GM19025 (cell line): ENCODE data around the gene C7orf57.
"Not testable (repeated sequence)": the region's sequence is repeated elsewhere in the genome, so short reads cannot be mapped to it uniquely, and the experiment has no call there.

ENCODE experiments used
- ATAC-seq: cut with Tn5 transposase; IDR thresholded peaks from one replicate; pipeline ENCODE4 v1.9.1; 2021; ENCODE audit warnings: mild to moderate bottlenecking, low read depth, moderate library complexity; ENCODE audit not compliant: unreplicated experiment

Gene C7orf57

DNA sequence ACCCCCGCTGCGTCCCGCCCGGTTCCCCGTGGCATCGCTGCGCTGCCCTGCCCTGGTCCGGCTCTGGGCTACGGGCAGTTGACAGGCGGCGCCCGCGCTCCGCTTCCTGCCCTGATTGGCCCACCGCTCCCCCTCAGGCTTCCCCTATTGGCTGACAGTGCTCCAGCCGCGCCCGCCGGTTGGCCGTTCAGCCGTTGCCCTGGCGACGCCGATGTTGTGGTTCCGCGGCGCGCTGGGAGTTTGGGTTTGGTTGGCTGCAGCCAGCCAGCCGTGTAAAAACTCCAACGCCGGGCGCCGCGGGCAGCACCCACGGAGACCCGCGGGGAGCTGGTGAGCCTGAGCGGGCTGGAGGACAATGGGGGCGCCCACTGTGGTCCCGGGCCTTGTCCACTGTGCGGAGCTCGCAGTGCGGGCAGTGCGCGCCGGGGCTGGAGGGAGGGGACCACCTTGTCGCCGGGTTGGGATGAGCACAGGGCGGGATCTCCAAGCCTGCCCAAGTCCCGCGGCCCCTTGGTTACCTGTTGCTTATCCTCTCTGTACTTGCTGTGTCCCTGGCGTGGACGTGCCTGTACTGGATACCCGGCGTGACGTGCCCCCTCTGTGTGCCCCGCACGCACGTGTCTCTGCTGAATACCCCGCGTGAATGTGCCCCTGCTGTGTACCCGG is at the start of gene C7orf57:
TSS of gene C7orf57 (plus strand) at position 243 of the 666 bp plus-strand sequence. CDS start 766 bp downstream, outside the sequence.
- peak; percentile 100 for ATAC-seq

DNA sequence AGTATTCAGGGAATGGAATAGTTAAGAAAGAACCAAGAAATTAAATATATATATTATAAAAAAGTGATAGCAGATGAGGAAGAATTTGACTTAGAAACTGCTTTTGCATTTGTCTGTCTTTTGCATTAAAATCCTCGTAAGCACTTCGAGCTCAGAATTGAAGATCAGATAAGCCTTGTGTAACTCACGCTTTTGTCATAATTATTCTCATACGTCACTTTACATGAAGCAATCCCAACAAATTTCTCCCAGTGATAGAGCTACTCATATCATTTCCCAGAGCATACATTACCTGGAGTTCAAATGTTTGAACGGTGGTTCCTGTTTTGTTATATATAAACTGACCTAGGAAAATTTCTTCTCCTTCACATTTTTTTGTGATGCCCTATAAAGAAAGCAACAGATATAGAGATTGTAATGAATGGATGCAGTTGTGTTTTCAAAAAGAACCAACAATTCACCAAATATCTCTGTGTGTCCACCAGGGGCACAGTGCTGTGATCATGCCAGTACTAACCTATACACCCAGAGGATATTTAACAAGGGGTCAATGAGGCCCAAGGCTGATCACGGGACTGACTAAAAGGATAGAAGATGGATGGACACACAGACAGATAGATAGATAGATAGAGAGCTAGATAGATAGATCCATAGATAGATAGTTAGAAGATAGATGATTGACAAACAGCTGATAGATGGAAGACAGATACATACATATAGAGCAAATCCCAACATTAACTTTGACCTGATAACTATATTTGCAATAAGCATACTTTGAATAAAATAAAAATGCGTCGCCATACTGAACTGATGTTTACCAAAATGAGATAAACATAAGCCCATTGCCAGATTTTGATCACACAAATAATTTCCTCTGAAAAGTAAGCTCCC is 46.6 kb upstream of the C7orf57 start:
- ATAC-seq, result no peak

DNA sequence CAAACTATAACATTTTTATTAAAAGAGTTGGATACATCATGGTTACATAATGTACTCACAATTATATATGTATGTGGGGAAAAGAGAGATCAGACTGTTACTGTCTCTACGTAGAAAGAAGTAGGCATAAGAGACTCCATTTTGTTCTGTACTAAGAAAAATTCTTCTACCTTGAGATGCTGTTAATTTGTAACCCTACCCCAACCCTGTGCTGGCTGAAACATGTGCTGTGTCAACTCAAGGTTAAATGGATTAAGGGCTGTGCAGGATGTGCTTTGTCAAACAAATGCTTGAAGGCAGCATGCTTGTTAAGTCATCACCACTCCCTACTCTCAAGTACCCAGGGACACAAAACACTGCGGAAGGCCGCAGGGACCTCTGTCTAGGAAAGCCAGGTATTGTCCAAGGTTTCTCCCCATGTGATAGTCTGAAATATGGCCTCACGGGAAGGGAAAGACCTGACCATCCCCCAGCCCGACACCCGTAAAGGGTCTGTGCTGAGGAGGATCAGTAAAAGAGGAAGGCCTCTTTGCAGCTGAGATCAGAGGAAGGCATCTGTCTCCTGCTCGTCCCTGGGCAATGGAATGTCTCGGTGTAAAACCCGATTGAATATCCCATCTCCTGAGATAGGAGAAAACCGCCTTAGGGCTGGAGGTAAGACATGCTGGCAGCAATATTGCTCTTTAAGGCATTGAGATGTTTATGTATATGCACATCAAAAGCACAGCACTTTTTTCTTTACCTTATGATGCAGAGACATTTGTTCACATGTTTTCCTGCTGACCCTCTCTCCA is 45.5 kb upstream of the C7orf57 start:
- ATAC-seq, result not testable (repeated sequence)

DNA sequence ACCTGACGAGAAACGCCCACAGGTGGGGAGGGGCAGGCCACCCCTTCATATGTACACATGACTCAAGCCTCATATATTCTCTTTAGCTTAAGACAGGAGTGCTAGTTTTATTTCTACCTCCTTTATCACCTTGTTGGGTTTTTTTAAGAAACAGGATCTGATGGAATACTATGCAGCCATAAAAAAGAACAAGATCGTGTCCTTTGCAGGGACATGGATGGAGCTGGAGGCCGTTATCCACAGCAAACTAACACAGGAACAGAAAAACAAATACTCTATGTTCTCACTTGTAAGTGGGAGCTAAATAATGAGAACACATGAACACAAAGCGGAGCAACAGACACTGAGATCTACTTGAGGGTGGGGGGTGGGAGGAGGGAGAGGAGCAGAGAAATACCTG is 44.8 kb upstream of the C7orf57 start:
- no peak for ATAC-seq

DNA sequence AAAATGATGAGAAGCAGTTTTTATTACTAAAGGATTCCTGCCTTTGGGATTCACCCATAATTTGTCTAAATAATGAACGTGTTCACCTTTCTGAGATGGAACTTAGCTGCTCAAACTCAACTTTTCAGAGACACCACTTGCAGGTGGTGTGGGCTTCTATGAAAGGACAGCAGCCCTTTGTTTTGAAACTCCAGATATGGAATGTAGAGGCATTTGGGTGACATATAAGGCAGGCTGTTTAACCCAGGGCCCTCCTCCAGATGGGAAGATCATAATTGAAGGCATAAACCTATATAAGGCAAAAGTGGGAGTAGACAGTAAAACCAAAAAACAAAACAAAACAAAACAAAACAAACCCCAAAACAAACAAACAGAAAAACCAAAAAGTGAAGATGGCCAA is 44.1 kb upstream of the C7orf57 start:
- no peak for ATAC-seq

DNA sequence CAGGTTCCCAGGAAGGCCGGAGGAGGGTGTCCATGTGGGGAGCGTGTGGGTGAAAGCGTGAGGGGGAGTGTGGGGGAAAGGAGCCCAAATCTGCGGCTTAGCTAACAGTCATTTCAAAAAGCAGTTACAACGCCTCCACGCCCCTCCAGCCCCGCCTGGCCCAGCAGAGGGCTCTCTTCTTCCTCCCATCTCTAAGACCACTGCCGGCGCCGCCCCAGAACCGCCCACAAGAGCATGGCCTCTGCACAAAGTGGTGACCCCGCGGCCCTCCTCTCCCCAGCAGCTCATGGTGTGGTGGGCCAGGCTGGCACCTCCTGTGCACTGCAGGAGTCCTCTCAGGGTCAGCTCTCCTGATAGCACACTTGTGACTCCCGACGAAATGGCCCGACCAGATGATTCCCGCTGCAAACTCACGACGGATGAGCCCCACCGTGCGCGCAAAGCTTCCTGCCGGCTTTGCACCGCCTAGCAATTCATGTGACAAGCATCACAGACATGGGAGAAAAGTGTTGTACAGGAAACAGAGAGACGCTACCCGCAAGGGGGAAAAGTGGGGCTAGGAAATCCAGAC is 43.5 kb upstream of the C7orf57 start:
- ATAC-seq, result peak; percentile 99

DNA sequence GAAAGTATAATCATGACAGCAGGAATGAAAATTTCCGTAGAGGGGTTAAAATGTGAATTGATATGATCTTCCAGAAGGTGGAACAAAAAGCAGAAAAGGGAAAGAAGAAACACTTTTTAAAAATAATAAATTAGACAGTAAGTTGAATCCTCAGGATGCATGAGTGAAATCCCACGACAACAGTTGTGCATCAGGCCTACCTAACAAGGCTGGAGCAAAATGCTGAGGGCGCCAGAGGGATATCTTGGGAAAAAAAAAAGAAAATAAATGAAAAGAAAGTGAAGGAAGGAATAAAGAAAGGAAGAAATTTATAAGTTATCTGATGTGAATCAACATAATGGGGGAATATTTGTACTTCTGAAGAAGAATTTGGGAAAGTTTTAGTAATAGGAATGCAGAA is 42.9 kb upstream of the C7orf57 start:
- ATAC-seq, result no peak

DNA sequence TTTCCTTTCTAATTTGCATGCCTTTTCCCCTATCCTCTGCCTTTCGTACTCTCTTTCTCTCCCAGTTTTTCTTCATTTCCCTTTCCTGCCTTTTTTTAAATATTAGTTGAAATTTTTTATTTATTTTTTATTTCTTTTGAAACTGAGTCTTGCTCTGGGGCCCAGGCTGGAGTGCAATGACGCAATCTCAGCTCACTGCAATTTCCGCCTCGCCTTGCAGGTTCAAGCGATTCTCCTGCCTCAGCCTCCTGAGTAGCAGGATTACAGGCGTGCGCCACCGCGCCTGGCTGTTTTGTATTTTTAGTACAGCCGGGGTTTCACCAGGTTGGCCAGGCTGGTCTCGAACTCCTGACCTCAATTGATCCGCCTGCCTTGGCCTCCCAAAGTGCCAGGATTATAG is 35.9 kb upstream of the C7orf57 start:
- no peak for ATAC-seq

DNA sequence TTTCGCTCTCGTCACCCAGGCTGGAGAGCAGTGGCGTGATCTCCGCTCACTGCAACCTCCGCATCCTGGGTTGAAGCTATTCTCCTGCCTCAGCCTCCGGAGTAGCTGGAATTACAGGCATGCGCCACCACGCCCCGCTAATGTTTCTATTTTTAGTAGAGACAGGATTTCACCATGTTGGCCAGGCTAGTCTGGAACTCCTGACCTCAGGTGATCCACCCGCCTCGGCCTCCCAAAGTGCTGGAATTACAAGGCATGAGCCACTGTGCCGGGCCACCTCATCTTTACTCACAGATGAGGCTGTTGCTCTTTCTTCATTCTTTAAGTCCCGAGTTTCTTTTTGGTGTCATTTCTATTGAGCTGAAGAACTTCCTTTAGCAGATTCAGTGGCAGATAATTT is 35.2 kb upstream of the C7orf57 start:
- ATAC-seq, result not testable (repeated sequence)

DNA sequence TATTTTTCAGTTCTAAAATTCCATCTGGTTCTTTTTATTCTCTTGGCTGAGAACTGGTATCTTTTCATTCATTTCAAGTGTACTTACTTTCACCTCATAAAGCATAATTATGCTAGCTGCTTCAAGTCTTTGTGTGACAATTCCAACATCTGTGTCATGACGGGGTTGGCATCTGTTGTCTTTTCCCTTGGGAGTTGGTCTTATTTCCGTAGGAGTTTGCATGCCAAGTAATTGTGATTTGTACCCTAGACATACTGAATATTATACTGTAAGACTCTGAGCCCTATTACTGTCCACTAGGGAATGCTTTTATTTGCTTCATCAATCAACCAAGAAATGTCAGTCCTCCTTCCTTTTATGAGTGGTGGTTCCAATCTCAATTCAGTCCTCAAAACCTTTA is 31.3 kb upstream of the C7orf57 start:
- ATAC-seq, result no peak

DNA sequence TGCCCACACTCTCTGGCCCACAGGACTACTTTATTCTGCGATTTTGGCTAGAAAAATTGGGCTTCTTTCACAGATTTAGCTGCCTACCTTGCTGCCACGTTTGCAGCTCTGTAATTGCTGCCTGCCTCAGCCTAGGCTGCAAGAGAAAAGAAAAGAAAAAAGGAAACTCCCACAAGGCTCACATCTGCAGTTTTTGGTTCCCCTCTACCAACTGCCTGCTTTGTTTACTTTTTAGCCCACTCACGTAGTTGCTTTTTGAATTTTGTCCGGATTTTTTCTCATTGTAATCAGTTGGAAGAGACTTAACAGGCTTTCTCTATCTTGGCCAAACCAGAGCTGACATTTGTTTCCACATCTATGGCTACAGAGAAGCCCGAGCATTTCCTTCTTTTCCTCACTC is 30.7 kb upstream of the C7orf57 start:
- ATAC-seq, result peak; percentile 63

DNA sequence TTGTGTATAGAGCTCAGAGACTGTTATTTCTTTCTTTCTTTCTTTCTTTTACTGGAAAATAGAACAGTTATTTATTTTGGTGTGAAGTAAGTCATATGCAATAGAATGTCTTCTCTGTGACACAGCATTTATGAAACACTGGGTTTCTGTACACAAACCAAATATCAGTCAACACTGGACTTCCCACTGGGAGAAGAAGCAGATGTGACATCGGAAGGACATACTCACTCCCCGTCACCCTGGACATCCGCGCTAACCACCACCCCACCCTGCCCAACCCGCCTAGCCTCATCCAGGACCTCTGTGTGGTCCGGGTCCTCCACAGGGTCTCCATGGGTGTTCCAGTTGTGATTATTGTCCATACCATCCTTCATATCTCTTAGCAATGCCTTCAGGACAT is 28.5 kb upstream of the C7orf57 start:
- ATAC-seq, result no peak

DNA sequence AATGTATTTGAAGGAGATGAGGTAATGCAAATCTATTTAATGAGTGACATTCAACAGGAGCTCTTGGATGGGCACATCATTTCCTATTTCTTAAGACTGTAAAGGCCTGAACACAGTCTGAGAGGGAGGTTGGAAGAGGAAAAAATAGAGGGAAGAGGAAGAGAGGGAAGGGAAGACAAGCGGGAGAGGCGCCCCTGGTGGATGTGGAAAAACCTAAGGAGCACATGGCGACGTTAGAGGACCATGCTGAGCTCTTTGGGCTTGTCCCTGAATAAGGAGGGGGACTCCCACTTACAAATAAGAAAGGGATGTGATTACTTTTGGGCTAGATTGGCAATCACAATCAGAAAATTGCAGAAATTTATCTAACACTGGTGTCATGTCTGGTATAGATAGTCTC is 26.1 kb upstream of the C7orf57 start:
- no peak for ATAC-seq

DNA sequence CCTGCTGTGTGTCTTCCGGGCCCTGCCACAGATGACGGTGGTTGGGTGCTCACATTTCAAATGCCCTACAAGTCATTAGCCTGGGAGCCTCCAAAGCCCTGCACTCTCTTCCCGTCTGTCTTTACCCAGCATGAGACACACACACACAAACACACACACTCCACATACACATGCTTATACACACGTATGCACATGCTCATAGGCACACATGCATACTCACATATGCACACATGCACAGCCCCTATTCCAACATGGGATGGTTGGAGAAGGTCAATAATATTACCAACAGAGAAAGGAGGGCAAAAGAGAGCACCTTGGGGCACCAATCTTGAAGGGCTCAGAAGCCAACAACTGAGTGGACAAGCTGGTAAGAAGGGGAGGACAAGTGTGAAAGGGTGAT is 25.4 kb upstream of the C7orf57 start:
- no peak for ATAC-seq

DNA sequence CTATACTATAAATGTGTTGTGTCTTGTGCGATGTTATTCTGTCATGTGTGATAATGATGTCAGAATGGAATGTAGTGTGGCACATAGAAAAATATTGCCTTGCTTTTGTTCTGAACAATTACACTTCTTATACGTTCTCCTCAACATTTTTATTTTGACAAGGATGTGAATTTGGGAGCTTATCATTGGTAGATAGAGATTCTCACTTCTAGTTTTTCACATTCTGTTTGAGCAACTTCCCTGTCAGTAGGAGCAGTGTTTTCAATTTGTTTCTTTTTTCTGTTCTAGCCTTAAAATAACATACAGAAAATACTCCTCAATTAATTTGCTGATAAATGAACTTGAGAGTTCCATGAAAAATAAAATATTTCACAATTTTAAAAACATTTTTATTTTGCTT is 24.0 kb upstream of the C7orf57 start:
- no peak for ATAC-seq

DNA sequence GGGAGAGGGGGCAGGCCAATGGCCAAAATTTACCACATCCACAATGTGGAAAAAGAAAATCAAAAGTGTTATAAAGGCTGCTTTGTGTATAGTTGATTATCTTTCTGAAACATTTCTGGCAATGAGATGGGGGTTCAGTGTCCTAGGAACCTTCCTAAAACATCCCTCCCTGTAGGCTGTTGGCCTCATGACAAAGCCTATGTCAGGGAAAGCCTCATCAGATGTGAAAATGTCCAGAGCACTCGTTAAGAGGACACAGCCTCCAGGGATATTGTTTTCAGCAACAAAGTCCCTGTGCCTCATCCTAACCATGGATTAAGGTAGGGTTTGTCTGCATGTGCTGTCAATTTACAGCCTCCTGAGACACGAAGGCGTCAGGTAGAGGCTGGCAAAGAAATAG is 23.4 kb upstream of the C7orf57 start:
- no peak for ATAC-seq

DNA sequence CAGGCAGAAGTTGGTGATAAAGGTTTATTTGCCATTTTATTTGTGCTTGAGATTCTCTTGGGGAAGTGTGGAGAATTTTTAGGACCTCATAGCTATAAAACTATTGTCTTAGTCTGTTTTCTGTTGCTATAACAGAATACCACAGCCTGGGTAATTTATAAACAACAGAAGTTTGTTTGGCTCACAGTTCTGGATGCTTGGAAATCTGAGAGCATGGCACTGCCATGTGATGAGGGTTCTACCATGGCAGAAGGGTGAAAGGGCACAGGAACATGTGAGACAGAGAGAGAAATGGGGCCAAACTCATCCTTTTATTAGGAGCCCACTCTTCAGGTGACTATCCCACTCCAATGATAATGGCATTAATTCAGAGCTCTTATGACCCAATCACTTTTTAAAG is 18.7 kb upstream of the C7orf57 start:
- no peak for ATAC-seq

DNA sequence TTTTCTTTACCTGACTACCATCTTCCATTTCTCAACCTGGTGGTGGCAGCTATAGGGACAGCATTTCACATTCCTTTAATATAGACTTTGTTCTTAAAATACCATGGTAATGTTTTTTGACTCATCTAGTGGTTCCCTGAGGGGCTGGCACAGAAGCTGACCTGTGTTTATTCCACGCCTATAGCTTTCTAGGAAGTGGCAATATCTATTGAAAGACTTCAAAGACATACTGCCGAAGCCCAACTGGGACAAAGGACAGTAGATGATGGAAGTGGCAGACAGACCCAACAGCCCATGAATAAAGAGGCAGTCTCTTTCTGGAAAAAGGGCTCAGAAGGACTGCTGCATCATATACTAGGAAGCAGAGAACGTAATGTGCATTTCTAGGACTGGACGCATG is 17.7 kb upstream of the C7orf57 start:
- ATAC-seq, result no peak

DNA sequence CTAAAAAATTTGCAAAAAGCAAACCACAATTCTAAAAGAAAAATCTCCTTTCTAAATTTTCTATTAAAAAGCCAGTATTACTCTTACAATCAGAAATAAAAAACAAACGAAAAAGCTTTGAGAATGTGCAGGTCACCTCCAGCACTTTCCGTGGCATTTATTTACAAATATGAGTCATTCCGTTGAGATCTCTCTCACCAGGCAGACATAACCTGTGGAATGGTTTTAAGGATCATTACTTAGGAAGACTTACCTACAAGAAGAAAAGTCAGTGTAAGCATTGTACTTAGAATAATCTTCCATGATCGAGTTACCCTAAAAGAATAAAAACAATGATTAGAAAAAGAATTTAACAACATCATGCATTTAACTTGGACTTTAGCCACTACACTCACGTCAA is 9.7 kb upstream of the C7orf57 start:
- no peak for ATAC-seq

DNA sequence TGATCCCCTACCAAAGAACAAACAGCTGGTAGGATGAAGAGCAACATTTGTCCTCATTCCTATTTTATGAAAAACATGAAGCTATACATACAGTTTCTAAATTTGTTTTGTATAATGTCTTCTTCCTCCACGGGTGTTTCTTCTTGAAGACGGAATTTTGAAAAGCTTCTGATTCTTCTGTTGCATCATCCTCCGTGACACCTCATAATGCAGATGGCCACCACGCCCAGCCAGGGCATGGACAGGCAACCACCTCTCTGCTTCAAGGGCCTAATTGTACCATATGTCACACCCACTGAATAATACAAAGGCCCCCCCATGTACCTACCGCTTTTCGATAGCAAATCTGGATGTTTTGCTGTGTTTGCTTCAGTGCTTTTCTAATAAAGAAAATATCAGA is 6.4 kb upstream of the C7orf57 start, which contains the start of gene SUN3:
TSS of gene SUN3 (minus strand) at position 170 of the 400 bp plus-strand sequence. CDS start at position 1, 169 bp downstream.
- no peak for ATAC-seq

DNA sequence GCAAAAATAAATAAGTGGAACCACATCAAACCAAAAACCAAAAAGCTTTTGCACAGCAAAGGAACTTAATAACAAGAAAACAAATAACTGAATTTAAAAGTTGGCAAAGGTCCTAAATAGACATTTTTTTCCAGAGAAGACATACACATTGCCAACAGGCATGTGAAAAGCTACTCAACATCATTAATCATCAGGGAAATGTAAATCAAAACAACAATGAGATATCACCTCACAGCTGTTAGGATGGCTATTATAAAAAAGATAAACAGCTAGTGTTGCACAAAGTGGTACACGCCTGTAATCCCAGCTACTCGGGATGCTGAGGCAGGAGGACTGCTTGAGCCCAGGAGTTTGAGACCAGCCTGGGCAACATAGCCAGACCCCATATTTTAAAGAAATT is 4.2 kb upstream of the C7orf57 start:
- no peak for ATAC-seq
